ENCODE data around the gene SLCO4A1. TPM values are rescaled to one million over a fixed set of nuclear protein-coding genes. Genes with fewer than 3 reads are reported as not detected.
A peak's percentile ranks its signal among the peaks of the same experiment; 100 is the strongest.

SLCO4A1 gene
- total RNA-seq, 2 experiments from 2014 or later = 55.0 to 56.9 TPM

DNA sequence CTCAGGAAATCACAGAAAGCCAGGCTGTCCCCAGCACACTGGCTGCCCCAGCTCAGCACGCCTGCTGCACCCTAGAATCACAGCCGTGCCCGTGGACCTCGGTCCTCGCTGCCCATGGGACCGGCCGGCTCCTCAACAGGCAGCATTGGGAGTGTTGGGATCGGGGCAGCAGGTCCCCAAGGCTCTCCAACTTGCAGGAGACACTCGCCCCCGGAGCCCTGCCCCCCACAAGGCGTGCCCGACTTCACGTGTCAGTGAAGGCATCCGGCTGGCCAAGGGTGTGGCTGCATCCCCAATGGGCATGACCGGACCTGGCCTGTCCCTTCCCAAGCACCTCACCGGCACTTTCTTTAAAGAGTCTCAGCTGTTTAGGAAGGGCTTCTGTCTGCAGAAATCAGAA is 63.3 kb downstream of the SLCO4A1 start:
- no peak overlapping the region for H3K27ac Mint-ChIP-seq
- H3K36me3 Mint-ChIP-seq = no peaks in the 10 kb centered on the region
- no peaks in the 10 kb centered on the region for H3K9me3 Mint-ChIP-seq
- DNase-seq = no peak
- peaks cover 24% of the 10 kb centered on the region for H3K27me3 Mint-ChIP-seq
- no peak overlapping the region for H3K4me3 Mint-ChIP-seq
- peaks cover 11% of the 10 kb centered on the region for H3K4me1 Mint-ChIP-seq

DNA sequence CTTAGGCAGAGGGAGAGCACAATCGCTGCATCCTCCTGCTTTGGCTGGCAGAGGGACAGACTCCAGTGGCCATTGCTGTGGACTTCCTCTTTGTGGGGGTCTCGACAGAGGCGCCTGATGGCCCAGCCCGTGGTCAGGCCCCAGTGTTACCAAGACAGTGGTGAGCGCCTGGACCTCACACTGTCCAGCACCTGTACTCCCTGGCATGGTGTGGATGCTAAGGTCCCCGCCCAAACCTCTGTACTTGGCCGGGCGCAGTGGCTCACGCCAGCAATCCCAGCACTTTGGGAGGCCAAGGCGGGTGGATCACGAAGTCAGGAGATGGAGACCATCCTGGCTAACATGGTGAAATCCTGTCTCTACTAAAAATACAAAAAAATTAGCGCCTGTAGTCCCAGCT is 64.0 kb downstream of the SLCO4A1 start:
- Mint-ChIP-seq H3K36me3 (no peaks in the 10 kb centered on the region), H3K4me3 (no peak overlapping the region), H3K9me3 (no peaks in the 10 kb centered on the region), H3K27ac (no peak overlapping the region), H3K4me1 (peaks cover 11% of the 10 kb centered on the region), H3K27me3 (peaks cover 24% of the 10 kb centered on the region)
- DNase-seq = no peak

DNA sequence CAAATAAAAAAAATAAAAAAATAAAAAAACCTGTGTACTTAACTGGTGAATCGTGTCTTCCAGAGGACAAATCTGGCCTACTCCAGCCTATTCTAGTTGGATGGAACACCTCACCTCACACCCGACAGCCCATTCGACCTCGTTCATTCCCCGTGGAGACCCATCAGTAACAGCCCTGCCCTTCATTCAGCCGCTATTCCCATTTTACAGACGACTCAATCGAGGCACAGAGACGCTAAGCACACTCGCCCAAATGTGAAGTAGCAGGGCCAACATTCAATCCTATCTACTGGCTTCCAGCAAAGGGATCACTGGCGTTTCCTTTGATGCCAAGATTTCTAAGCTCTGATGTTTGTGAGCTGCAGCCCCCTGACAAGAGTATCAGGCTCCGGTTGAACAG is 64.6 kb downstream of the SLCO4A1 start:
- Mint-ChIP-seq H3K9me3 (no peaks in the 10 kb centered on the region), H3K36me3 (no peaks in the 10 kb centered on the region), H3K27me3 (peaks cover 27% of the 10 kb centered on the region), H3K27ac (no peak overlapping the region), H3K4me3 (no peak overlapping the region), H3K4me1 (peaks cover 11% of the 10 kb centered on the region)
- no peak for DNase-seq

DNA sequence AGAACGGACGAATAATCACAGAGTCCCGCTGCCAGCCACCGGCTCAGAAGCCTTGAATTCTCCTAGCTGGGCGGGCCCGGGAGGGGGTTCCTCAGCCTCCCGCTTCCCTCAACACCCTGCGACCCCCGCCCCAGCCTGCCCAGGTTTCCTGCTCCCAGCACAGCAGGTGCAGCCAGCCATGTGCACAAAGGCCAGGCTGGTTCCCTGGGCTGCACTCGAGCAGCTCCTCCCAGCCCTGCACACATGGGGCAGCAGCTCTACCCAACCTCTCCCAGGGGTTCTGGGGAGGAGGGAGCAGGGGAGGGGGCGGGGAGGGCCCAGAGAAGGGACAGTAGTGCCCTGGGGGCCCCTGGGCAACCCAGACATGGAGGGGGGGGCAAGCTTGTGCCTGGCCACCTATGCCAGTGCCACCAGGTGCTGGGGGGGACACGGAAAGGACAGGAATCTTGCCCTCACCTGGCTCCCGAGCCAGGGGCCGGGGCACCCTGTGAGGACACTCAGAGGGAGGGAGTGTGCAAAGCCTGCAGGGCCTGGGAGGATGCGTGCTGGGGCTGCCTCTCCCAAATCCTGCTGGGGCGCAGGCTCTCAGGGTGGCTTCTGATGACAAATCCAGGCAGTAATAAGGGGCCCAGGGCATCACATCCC is 65.1 kb downstream of the SLCO4A1 start:
- Mint-ChIP-seq H3K36me3 (no peaks in the 10 kb centered on the region), H3K27me3 (peaks cover 27% of the 10 kb centered on the region)
- no peak for DNase-seq

DNA sequence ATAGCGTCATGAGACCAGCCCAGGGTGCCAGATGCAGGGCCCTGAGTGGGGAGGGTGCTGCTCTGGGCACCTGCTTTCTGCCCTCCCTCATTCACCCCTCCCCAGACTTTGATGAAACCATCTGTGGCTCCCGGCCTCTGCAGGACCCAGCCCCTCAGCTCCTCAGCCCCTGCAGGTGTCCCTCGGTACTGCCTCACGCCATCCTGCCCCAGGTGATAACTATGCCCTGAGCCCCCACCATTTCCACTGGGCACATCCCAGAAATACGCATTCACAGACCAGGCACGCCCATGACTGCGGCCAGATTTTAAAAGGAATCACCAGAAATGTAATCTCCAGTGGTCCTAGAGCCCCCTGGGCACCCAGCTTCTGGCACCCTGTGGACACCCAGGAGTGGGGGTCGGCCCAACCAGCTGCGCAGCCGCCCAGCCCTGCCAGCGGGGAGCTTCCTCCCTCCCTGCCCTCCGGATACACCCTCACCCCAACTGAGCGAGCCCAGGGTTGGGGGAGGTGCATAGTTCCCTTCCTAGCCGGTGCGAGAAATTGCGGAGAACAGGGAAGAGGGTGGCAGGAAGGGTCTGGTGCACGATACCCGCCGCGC is 65.7 kb downstream of the SLCO4A1 start:
- no peaks in the 10 kb centered on the region for H3K9me3 Mint-ChIP-seq
- H3K36me3 Mint-ChIP-seq = no peaks in the 10 kb centered on the region
- peak; percentile 30 for DNase-seq
- H3K27ac Mint-ChIP-seq = no peak overlapping the region
- peak overlapping the region; percentile 29 for H3K4me3 Mint-ChIP-seq
- H3K27me3 Mint-ChIP-seq = peaks cover 27% of the 10 kb centered on the region
- peaks cover 11% of the 10 kb centered on the region for H3K4me1 Mint-ChIP-seq

More for the DNA sequence above, 65.1 kb downstream of the SLCO4A1 start:
- Mint-ChIP-seq H3K4me1 (peaks cover 11% of the 10 kb centered on the region), H3K9me3 (no peaks in the 10 kb centered on the region), H3K27ac (no peak overlapping the region), H3K4me3 (no peak overlapping the region)

DNA sequence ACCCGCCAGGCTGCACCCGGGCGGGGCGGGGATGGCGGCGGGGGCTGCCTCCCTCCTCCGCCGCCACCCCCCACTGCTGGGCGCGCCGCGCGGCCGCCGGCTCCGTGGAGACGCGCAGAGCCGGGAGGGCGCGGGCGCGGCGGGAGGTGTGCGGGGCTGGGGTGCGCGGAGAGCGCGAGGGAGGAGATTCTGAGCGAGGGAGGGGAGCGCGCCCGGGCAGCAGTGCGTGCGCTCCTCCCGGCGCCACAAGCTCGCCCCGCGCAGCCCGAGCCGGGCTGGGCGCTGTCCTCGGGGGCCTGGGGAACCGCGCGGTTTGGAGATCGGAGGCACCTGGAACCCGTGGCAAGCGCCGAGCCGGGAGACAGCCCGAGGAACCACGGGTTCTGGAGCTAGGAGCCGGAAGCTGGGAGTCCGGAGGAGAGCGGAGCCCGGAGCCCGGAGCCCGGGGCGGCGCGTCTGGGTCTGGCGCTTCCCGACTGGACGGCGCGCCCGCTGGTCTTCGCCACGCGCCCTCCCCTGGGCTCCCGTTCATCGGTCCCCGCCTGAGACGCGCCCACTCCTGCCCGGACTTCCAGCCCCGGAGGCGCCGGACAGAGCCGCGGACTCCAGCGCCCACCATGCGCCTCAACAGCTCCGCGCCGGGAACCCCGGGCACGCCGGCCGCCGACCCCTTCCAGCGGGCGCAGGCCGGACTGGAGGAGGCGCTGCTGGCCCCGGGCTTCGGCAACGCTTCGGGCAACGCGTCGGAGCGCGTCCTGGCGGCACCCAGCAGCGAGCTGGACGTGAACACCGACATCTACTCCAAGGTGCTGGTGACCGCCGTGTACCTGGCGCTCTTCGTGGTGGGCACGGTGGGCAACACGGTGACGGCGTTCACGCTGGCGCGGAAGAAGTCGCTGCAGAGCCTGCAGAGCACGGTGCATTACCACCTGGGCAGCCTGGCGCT is 66.6 kb downstream of the SLCO4A1 start, which contains the start of gene NTSR1:
TSS of gene NTSR1 (plus strand) at position 246 of the 946 bp plus-strand sequence. CDS start at position 618, 372 bp downstream.
- H3K4me1 Mint-ChIP-seq = peaks cover 9% of the 10 kb centered on the region
- H3K4me3 Mint-ChIP-seq = peak within 1 kb of the TSS; percentile 29
- no peak for DNase-seq
- no peaks in the 10 kb centered on the region for H3K36me3 Mint-ChIP-seq
- no peaks in the 10 kb centered on the region for H3K9me3 Mint-ChIP-seq
- H3K27me3 Mint-ChIP-seq = peaks cover 27% of the 10 kb centered on the region
- H3K27ac Mint-ChIP-seq = no peak within 1 kb of the TSS

DNA sequence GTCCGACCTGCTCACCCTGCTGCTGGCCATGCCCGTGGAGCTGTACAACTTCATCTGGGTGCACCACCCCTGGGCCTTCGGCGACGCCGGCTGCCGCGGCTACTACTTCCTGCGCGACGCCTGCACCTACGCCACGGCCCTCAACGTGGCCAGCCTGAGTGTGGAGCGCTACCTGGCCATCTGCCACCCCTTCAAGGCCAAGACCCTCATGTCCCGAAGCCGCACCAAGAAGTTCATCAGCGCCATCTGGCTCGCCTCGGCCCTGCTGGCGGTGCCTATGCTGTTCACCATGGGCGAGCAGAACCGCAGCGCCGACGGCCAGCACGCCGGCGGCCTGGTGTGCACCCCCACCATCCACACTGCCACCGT is 67.2 kb downstream of the SLCO4A1 start:
- Mint-ChIP-seq H3K9me3 (no peaks in the 10 kb centered on the region), H3K4me1 (peaks cover 9% of the 10 kb centered on the region), H3K27ac (no peak overlapping the region), H3K36me3 (no peaks in the 10 kb centered on the region), H3K4me3 (no peak overlapping the region), H3K27me3 (peaks cover 27% of the 10 kb centered on the region)
- DNase-seq = no peak

DNA sequence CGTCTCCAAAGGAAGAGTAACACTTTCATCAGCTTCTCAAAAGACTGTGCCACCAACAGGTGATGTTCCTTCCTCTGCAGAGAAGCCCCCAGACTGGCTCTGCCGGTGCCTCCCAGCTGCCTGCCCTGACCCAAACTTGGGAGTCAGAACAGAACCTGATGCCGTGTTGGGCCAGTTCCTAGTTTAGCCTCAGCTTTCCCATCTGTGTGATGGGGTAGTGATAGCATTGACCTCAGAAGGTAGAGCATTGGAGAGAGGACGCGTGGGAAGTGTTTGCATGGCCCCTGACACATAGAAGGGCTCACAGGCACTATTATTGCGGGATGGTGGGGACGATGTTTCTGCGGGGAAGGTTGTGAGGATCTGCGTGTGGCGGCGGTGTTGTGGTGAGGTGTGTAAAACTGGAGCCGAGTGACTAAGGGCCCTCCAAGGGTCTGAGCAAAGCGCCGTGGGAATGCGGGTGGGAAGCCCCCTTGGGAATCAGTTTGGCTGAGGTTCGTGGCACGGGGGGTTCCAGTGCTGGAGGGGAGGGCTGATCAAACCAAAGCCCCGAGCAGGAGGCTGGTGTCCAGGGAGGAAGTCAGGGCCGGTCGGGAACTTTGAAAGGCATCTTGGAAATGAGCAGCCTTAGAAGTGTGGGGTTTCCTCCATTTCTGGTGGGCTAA is 68.0 kb downstream of the SLCO4A1 start:
- H3K4me3 Mint-ChIP-seq = no peak overlapping the region
- H3K4me1 Mint-ChIP-seq = peaks cover 6% of the 10 kb centered on the region
- no peaks in the 10 kb centered on the region for H3K9me3 Mint-ChIP-seq
- no peak overlapping the region for H3K27ac Mint-ChIP-seq
- no peak for DNase-seq
- H3K27me3 Mint-ChIP-seq = peaks cover 27% of the 10 kb centered on the region
- no peaks in the 10 kb centered on the region for H3K36me3 Mint-ChIP-seq

DNA sequence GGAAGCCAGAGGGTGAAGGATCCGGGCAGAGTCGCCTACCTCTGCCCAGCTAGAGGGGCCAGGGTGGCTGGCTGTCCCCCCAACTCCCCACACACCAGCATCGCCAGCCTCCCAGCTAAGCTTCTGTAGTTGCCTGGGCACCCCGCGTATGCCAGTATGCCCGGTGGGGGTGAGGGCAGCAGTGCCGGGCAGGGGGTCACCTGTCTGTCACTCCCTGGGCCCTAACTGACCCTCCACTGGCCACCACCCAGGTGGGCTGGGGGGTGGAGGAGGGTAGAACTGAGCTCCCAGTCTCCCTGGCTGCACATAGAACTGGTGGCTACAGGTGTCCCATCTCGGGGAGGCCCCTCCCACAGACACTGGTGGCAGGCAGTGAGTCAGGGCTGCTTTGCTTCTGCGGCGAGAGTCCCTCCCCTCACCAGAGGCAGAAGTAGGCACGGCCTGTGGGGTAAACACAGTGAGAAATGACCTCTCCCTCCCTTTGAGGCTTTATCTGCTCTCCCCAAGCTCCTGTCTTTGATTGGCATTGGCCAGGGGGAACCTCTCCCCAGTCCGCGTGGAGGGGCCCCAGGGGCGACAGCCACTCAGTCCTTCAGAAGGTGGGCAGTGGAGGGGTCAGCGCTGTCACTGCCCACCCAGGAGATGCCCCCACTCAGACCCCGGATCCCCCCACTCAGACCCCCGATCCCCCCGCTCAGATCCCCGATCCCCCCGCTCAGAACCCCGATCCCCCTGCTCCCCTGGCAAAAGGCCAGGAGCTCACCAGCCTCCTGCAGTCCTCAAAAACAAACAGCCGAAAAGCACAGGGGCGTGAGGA is 68.8 kb downstream of the SLCO4A1 start:
- Mint-ChIP-seq H3K4me1 (peaks cover 11% of the 10 kb centered on the region), H3K27me3 (peaks cover 27% of the 10 kb centered on the region), H3K27ac (no peak overlapping the region), H3K4me3 (no peak overlapping the region), H3K9me3 (no peaks in the 10 kb centered on the region), H3K36me3 (no peaks in the 10 kb centered on the region)
- no peak for DNase-seq

DNA sequence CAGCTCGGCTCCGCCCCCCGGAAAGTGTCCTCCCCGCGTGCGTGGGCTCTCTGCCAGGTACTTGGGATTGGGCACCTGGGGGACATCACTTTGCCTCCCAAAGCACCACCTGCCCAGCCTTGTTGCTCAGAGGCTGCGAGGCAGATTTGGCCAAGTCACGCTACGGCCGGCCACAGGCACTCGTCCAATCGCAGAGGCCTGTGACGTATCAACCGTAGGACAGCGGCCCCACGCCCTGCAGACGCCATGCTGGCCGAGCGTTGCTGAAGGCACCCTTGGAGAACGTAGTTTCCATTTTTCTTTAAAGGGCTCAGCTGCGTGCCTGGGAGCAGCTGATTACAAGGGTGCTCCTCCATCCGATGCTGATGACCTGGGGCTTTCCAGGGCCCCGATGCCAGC is 69.4 kb downstream of the SLCO4A1 start:
- DNase-seq = no peak
- H3K4me1 Mint-ChIP-seq = peaks cover 16% of the 10 kb centered on the region
- no peaks in the 10 kb centered on the region for H3K9me3 Mint-ChIP-seq
- H3K27me3 Mint-ChIP-seq = peaks cover 27% of the 10 kb centered on the region
- H3K36me3 Mint-ChIP-seq = no peaks in the 10 kb centered on the region
- H3K4me3 Mint-ChIP-seq = no peak overlapping the region
- no peak overlapping the region for H3K27ac Mint-ChIP-seq

DNA sequence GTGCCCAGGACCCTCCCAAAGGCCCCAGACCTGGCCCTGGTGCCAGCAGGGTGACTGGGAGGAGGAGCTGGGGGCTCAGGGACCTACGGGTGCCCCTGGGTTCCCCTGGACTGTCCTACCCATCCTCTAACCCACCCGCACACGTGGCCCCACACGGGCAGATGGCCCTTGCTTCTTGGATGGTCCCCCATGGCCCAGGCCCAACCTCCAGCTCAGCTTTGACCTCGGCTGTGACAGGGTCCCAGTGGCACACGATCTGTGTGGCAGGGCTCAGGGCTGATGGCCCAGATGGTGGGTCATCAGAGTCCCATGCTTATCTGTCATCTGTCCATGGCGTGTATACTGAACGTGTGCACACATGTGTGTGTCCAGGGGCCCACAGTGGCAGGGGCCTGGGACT is 70.3 kb downstream of the SLCO4A1 start:
- no peak overlapping the region for H3K4me3 Mint-ChIP-seq
- no peak for DNase-seq
- H3K4me1 Mint-ChIP-seq = peaks cover 16% of the 10 kb centered on the region
- H3K9me3 Mint-ChIP-seq = no peaks in the 10 kb centered on the region
- no peak overlapping the region for H3K27ac Mint-ChIP-seq
- peaks cover 25% of the 10 kb centered on the region for H3K27me3 Mint-ChIP-seq
- H3K36me3 Mint-ChIP-seq = no peaks in the 10 kb centered on the region

DNA sequence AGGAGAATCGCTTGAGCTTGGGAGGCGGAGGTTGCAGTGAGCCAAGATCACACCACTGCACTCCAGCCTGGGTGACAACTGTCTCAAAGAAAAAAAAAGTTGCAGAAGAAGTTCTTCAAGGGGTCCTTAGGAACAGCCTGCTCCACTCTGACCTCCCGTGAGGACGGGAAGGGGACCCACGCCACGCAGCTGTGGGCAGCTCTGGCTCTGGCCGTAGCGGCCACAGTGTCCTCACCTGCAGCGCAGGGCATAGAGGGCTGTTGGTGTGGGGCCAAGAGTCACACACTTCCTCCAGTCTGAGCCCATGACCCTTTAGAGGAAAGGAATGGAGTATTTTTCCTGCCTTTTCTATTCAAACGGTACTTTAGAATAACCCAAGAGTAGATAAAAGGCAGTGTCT is 71.7 kb downstream of the SLCO4A1 start:
- no peaks in the 10 kb centered on the region for H3K36me3 Mint-ChIP-seq
- peaks cover 18% of the 10 kb centered on the region for H3K27me3 Mint-ChIP-seq
- H3K9me3 Mint-ChIP-seq = no peaks in the 10 kb centered on the region
- no peak for DNase-seq
- peaks cover 14% of the 10 kb centered on the region for H3K4me1 Mint-ChIP-seq
- H3K4me3 Mint-ChIP-seq = no peak overlapping the region
- no peak overlapping the region for H3K27ac Mint-ChIP-seq

DNA sequence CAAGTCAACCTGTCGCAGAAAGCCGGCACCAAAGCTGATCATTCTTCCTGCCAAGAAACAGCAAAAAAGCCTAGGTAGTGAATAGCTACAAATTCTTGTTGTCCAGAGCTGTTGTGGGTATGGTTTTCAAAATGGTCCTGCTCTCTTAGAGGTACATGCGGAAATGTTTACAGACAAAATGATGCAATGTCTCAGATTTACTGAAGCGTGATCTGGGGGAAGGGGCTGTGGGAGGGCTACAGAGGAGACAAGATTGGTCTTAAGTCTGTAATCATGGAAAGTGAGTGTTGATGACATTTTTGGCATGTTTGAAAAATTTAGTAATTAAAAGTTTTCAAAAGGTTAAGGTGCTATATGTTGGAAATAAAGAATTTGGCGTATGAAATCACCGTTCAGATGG is 72.5 kb downstream of the SLCO4A1 start:
- H3K27ac Mint-ChIP-seq = no peak overlapping the region
- peaks cover 11% of the 10 kb centered on the region for H3K27me3 Mint-ChIP-seq
- no peak for DNase-seq
- H3K9me3 Mint-ChIP-seq = peaks cover 5% of the 10 kb centered on the region
- no peaks in the 10 kb centered on the region for H3K36me3 Mint-ChIP-seq
- no peak overlapping the region for H3K4me3 Mint-ChIP-seq
- H3K4me1 Mint-ChIP-seq = peaks cover 14% of the 10 kb centered on the region

DNA sequence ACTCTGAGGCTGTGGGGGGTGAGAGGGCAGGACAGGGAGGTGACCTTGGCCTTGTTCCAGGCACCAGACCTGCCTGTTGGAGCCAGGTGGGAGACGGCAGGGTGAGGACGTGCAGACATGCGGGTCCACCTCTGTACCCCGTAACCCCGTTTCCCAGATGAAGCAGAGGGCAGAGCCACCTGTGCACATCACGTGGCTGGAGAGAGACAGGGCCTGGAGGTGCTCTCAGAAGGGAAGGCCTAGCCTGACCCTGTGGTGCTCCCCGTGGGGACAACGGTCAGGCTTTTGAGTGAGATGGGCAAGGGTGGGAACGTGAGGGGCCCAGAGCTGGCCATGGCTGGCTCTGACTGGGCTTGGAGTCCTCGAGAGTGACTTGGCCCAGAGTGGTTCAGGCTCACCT is 72.9 kb downstream of the SLCO4A1 start:
- DNase-seq = no peak
- H3K27me3 Mint-ChIP-seq = peaks cover 7% of the 10 kb centered on the region
- peaks cover under 1% of the 10 kb centered on the region for H3K36me3 Mint-ChIP-seq
- no peak overlapping the region for H3K4me3 Mint-ChIP-seq
- H3K27ac Mint-ChIP-seq = no peak overlapping the region
- H3K4me1 Mint-ChIP-seq = peaks cover 13% of the 10 kb centered on the region
- peaks cover 5% of the 10 kb centered on the region for H3K9me3 Mint-ChIP-seq

Measured in activated naive CD8-positive, alpha-beta T cell treated with anti-CD3 and anti-CD28 coated beads for 36 hours (primary cell).